Osteocyte (in vitro differentiated cells): Measurements from ENCODE around the gene SMCO4. TPM values are rescaled to one million over a fixed set of nuclear protein-coding genes. Genes with fewer than 3 reads are reported as not detected.
"Not testable (repeated sequence)": the region's sequence is repeated elsewhere in the genome, so short reads cannot be mapped to it uniquely, and the experiment has no call there.

Source experiments
- DNase-seq: peaks from one replicate; pipeline ENCODE4 v3.0.0; 2021; ENCODE audit warnings: mixed read lengths; ENCODE audit not compliant: unreplicated experiment; ENCODE audit errors: extremely low spot score
- H3K27ac Mint-ChIP-seq: one replicate; pipeline ENCODE4 v1.8.0; 2021; ENCODE audit warnings: mild to moderate bottlenecking, mixed read lengths; ENCODE audit not compliant: unreplicated experiment
- H3K27me3 Mint-ChIP-seq: one replicate; pipeline ENCODE4 v1.8.0; 2021; ENCODE audit warnings: mixed read lengths; ENCODE audit not compliant: unreplicated experiment
- H3K36me3 Mint-ChIP-seq: one replicate; pipeline ENCODE4 v1.8.0; 2021; ENCODE audit warnings: mixed read lengths; ENCODE audit not compliant: unreplicated experiment
- H3K4me1 Mint-ChIP-seq: one replicate; pipeline ENCODE4 v1.8.0; 2021; ENCODE audit warnings: mixed read lengths; ENCODE audit not compliant: unreplicated experiment
- H3K4me3 Mint-ChIP-seq: one replicate; pipeline ENCODE4 v1.8.0; 2021; ENCODE audit warnings: mild to moderate bottlenecking, moderate library complexity, mixed read lengths; ENCODE audit not compliant: unreplicated experiment
- H3K9me3 Mint-ChIP-seq: one replicate; pipeline ENCODE4 v1.8.0; 2021; ENCODE audit warnings: mixed read lengths; ENCODE audit not compliant: unreplicated experiment
- total RNA-seq: library from RNA; stranded (reverse); gene quantifications from 2 replicates; pipeline ENCODE4 v1.2.1, GENCODE V29; 2021
- TF ChIP-seq, protein P1 (sequence below): fragments of 200-600 bp; sonication (generic); IDR thresholded peaks from 2 replicates; pipeline ENCODE4 v1.5.0; 2021; ENCODE audit warnings: antibody characterized with exemption, mild to moderate bottlenecking, moderate library complexity

The SMCO4 gene
- total RNA-seq, 1 donor from 2014 or later = 14.7 TPM

DNA sequence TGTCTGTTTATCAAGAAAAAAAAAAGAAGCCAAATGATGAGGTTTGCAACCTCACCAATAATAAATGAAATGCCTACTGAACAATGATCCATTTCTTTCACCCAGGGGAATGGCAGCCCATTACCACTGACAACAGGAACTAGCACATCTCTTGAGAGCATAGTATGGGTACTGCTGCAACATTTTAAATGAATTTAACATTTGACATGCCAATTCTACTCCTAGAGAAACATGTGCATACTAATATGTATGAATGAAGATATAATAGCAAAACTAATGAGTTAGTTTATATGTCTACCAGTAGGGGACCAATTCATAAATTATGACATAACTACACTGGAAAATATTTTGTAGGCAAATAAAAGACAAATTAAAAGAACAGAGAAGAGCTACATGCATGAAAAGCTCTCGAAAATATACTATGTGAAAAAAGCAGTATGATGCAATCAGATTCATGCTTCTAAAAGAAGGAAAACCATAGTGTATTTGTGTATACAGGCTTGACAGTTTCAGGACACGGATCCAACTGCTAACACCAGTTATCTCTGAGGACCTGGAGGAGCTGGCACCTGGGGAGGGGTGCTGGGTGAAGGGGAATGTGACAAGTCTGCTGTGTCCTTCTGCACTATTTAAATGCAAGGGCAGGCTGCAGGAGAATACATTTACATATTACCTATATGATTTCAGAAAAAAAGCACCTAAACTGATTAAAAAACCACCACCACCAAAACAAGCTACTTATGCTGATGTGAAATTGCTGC is 6.9 kb downstream of the SMCO4 start:
- Mint-ChIP-seq H3K4me1 (peaks cover 4% of the 10 kb centered on the region), H3K9me3 (no peaks in the 10 kb centered on the region), H3K27me3 (no peaks in the 10 kb centered on the region), H3K27ac (no peak overlapping the region), H3K4me3 (no peak overlapping the region), H3K36me3 (no peaks in the 10 kb centered on the region)
- TF ChIP-seq, protein P1, sequence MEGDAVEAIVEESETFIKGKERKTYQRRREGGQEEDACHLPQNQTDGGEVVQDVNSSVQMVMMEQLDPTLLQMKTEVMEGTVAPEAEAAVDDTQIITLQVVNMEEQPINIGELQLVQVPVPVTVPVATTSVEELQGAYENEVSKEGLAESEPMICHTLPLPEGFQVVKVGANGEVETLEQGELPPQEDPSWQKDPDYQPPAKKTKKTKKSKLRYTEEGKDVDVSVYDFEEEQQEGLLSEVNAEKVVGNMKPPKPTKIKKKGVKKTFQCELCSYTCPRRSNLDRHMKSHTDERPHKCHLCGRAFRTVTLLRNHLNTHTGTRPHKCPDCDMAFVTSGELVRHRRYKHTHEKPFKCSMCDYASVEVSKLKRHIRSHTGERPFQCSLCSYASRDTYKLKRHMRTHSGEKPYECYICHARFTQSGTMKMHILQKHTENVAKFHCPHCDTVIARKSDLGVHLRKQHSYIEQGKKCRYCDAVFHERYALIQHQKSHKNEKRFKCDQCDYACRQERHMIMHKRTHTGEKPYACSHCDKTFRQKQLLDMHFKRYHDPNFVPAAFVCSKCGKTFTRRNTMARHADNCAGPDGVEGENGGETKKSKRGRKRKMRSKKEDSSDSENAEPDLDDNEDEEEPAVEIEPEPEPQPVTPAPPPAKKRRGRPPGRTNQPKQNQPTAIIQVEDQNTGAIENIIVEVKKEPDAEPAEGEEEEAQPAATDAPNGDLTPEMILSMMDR = no peak
- no peak for DNase-seq

DNA sequence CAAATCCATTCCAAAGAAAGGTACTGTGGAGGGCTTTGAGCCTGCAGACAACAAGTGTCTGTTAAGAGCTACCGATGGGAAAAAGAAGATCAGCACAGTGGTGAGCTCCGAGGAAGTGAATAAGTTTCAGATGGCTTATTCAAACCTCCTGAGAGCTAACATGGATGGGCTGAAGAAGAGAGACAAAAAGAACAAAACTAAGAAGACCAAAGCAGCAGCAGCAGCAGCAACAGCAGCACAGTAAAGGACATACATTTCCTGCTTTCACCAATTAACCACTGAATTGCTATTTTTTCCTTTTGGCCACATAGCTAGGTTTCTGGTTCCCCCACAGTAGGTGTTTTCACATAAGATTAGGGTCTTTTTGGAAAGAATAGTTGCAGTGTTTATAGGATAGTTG is 7.6 kb downstream of the SMCO4 start:
- not testable (repeated sequence) for H3K27me3 Mint-ChIP-seq, H3K4me3 Mint-ChIP-seq, H3K27ac Mint-ChIP-seq, H3K9me3 Mint-ChIP-seq, H3K36me3 Mint-ChIP-seq, DNase-seq, H3K4me1 Mint-ChIP-seq

DNA sequence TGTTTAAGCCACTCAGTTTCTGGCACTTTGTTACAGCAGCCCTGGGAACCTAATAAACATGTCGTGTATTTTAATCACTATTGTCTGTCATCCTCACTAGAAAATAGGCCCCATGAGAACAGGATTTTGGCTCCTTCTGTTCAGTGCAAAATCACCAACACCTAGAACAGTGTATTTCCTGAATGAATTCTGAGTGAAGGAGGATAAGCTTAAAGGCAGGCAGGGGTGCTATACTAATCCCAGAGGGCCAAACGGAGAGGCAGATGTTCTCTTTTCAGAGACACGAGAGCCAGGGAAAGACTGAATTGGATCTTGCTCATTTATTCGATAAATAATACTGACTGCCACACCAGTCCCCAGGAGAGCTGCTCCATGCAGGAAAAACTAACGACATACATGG is 10.4 kb downstream of the SMCO4 start:
- DNase-seq = no peak
- TF ChIP-seq, protein P1 = no peak
- no peaks in the 10 kb centered on the region for H3K27me3 Mint-ChIP-seq
- H3K27ac Mint-ChIP-seq = no peak overlapping the region
- no peaks in the 10 kb centered on the region for H3K9me3 Mint-ChIP-seq
- no peak overlapping the region for H3K4me3 Mint-ChIP-seq
- H3K36me3 Mint-ChIP-seq = no peaks in the 10 kb centered on the region
- H3K4me1 Mint-ChIP-seq = peaks cover 28% of the 10 kb centered on the region

DNA sequence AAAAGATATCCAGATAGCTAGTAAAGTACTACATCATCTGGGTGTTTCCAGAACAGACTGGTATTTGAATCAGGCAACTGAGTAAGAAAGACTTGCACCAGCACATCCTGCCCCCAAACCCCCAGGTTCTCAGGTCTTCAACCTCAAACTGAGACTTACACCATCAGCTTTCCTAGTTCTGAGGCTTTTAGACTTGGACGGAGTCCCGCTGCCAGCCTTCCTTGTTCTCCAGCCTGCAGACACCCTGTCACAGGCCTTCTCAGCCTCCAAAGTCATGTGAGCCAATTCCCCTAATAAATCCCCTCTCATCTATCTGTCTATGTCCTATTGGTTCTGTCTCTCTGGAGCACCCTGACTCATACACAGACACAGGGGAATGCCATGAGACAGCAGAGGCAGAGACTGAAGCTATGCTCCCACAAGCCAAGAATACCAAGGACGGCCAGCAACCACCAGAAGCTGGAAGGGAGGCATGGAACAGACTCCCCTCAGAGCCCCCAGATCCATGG is 10.9 kb downstream of the SMCO4 start:
- Mint-ChIP-seq H3K4me3 (no peak overlapping the region), H3K4me1 (peaks cover 28% of the 10 kb centered on the region), H3K36me3 (no peaks in the 10 kb centered on the region), H3K9me3 (no peaks in the 10 kb centered on the region), H3K27ac (no peak overlapping the region), H3K27me3 (no peaks in the 10 kb centered on the region)
- no peak for DNase-seq
- TF ChIP-seq, protein P1 = no peak

DNA sequence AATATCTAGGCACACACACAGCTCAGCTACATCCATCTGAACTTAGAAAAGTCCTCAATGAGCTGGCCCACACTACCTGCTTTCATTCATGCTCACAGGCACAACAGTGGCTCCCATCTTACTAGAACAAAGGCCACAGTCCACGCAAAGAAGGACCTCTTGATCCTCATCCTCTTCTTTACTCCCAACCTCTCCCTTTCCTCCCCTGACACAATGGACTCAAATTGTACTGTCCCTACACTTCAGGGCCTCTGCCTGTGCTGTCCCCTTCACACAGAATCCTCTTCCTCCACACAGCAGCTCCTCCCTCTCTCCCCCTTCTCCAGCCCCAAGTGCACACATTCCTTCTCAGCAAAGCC is 12.7 kb downstream of the SMCO4 start:
- H3K36me3 Mint-ChIP-seq = no peaks in the 10 kb centered on the region
- H3K27ac Mint-ChIP-seq = peak overlapping the region; percentile 62
- peaks cover 35% of the 10 kb centered on the region for H3K4me1 Mint-ChIP-seq

More for the DNA sequence above, 12.7 kb downstream of the SMCO4 start:
- Mint-ChIP-seq H3K9me3 (no peaks in the 10 kb centered on the region), H3K27me3 (no peaks in the 10 kb centered on the region), H3K4me3 (no peak overlapping the region)
- no peak for DNase-seq
- TF ChIP-seq, protein P1 = no peak
